KMS-11 (cell line): ENCODE results near the gene VASN.

Source experiments
- H2AFZ ChIP-seq: fragments of 200-600 bp; sonication (generic); 2 replicates; pipeline ENCODE4 v1.6.1; 2016; ENCODE audit warnings: antibody characterized with exemption, mixed run types, low read depth
- H3K27ac ChIP-seq: fragments of 200-600 bp; sonication (generic); 2 replicates; pipeline ENCODE4 v1.6.1; 2016; ENCODE audit warnings: mild to moderate bottlenecking, mixed run types
- H3K27me3 ChIP-seq: fragments of 200-600 bp; sonication (generic); 2 replicates; pipeline ENCODE4 v1.6.1; 2017; ENCODE audit warnings: mild to moderate bottlenecking, low read depth, mixed run types, moderate library complexity; ENCODE audit not compliant: insufficient read depth
- H3K36me3 ChIP-seq: fragments of 200-600 bp; sonication (generic); 2 replicates; pipeline ENCODE4 v1.6.1; 2017; ENCODE audit warnings: mild to moderate bottlenecking, mixed run types; ENCODE audit not compliant: insufficient read depth
- H3K4me1 ChIP-seq: fragments of 200-600 bp; sonication (generic); 2 replicates; pipeline ENCODE4 v1.6.1; 2016; ENCODE audit warnings: mild to moderate bottlenecking, low read depth, mixed run types; ENCODE audit not compliant: poor library complexity, severe bottlenecking
- H3K4me2 ChIP-seq: fragments of 200-600 bp; sonication (generic); 2 replicates; pipeline ENCODE4 v1.7.0; 2016; ENCODE audit warnings: mild to moderate bottlenecking, mixed run types
- H3K4me3 ChIP-seq: fragments of 200-600 bp; sonication (generic); IDR thresholded peaks from 2 replicates; pipeline ENCODE4 v1.6.1; 2017; ENCODE audit warnings: low read depth, low read length, mixed read lengths; ENCODE audit not compliant: insufficient read depth
- H3K79me2 ChIP-seq: fragments of 200-600 bp; sonication (generic); 2 replicates; pipeline ENCODE4 v1.6.1; 2016; ENCODE audit warnings: low read depth, mixed run types; ENCODE audit not compliant: insufficient read depth
- H3K9ac ChIP-seq: fragments of 200-600 bp; sonication (generic); 2 replicates; pipeline ENCODE4 v1.6.1; 2016; ENCODE audit warnings: mild to moderate bottlenecking, mixed run types
- H4K20me1 ChIP-seq: fragments of 200-600 bp; sonication (generic); 2 replicates; pipeline ENCODE4 v1.6.1; 2016; ENCODE audit warnings: mild to moderate bottlenecking, mixed run types; ENCODE audit not compliant: insufficient read depth
- TF ChIP-seq, protein P1 (sequence below): fragments of 200-600 bp; sonication (generic); conservative IDR thresholded peaks from 2 replicates; pipeline ENCODE4 v1.6.1; 2017; ENCODE audit warnings: low read depth, mild to moderate bottlenecking, antibody characterized with exemption, low read length, moderate library complexity, mixed read lengths

Gene VASN

DNA sequence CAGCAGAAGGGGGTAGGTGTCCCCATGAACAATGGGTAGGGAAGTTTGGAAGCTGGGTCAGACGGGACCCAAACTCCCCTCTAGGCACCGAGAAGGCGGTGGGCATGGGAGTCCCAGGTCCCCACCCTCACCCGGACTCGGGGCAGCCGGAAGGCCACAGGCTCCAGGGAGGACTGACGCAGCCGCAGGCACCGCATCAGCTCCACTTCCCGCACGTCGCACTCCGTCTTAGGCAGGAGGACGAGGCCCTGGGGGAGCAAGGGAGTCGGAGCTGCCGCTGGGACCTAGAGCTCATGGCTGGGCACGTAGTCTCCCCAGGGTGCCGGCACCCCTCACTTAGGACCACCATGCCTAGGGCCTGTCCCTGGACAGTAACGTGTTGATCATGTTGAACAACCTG is 13.4 kb upstream of the VASN start:
- no peaks in the 10 kb centered on the region for H4K20me1 ChIP-seq
- H3K27ac ChIP-seq, result no peak overlapping the region
- no peaks in the 10 kb centered on the region for H3K79me2 ChIP-seq
- H3K4me2 ChIP-seq, result no peak overlapping the region
- no peak overlapping the region for H2AFZ ChIP-seq
- H3K36me3 ChIP-seq, result peaks cover 3% of the 10 kb centered on the region; the same call in 1 of the 2 replicates
- TF ChIP-seq, protein P1, sequence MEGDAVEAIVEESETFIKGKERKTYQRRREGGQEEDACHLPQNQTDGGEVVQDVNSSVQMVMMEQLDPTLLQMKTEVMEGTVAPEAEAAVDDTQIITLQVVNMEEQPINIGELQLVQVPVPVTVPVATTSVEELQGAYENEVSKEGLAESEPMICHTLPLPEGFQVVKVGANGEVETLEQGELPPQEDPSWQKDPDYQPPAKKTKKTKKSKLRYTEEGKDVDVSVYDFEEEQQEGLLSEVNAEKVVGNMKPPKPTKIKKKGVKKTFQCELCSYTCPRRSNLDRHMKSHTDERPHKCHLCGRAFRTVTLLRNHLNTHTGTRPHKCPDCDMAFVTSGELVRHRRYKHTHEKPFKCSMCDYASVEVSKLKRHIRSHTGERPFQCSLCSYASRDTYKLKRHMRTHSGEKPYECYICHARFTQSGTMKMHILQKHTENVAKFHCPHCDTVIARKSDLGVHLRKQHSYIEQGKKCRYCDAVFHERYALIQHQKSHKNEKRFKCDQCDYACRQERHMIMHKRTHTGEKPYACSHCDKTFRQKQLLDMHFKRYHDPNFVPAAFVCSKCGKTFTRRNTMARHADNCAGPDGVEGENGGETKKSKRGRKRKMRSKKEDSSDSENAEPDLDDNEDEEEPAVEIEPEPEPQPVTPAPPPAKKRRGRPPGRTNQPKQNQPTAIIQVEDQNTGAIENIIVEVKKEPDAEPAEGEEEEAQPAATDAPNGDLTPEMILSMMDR, result no peak
- no peaks in the 10 kb centered on the region for H3K27me3 ChIP-seq
- H3K4me3 ChIP-seq, result no peak overlapping the region
- H3K9ac ChIP-seq, result no peak overlapping the region
- H3K4me1 ChIP-seq, result no peaks in the 10 kb centered on the region

DNA sequence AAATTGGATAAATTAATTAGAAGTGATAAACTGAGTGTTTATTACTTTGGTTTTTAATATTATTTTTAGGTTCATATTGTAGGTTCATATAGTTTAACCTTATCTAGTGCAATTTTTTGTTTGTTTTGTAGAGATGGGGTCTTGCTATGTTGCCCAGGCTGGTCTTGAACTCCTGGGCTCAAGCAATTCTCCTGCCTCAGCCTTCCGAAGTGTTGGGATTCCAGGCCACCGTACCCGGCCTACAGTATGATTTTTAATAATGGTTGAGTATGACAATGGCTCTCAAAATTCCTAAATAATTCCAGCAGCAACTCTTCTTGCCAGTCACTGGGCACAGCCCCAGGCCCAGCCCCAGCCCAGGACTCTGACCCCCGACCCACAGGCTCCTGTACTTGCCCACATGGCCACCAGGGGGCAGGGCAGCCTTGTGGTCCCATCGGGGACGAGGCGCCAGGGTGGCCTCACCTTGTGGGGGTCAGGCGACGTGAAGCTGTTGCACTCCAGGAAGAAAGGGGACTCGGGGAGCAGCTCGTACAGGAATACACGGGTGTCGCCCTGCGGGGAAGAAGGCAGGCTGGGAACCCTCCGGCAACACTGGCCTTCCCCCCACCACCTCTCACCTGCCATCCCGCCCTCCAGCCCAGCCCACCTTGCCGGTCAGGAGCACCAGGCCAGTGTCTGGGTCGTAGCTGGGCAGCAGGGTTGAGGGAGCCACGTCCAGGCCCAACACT is 12.7 kb upstream of the VASN start:
- Histone ChIP-seq H3K9ac (no peak overlapping the region), H4K20me1 (no peaks in the 10 kb centered on the region), H3K4me2 (no peak overlapping the region), H3K79me2 (no peaks in the 10 kb centered on the region), H2AFZ (no peak overlapping the region), H3K27ac (no peak overlapping the region), H3K4me1 (no peaks in the 10 kb centered on the region), H3K36me3 (peaks cover 3% of the 10 kb centered on the region; the same call in 1 of the 2 replicates), H3K27me3 (no peaks in the 10 kb centered on the region), H3K4me3 (no peak overlapping the region)
- TF ChIP-seq, protein P1, result peak; percentile 97

- Histone ChIP-seq H3K79me2 (no peaks in the 10 kb centered on the region), H3K36me3 (peaks cover 3% of the 10 kb centered on the region; the same call in 1 of the 2 replicates), H4K20me1 (no peaks in the 10 kb centered on the region), H2AFZ (no peak overlapping the region), H3K27me3 (no peaks in the 10 kb centered on the region), H3K27ac (no peak overlapping the region), H3K4me1 (no peaks in the 10 kb centered on the region), H3K4me3 (no peak overlapping the region), H3K9ac (no peak overlapping the region), H3K4me2 (no peak overlapping the region)
- TF ChIP-seq, protein P1, result no peak
Measured at GRCh38 chr16:4359914-4360313, 11.7 kb upstream of the VASN start.

DNA sequence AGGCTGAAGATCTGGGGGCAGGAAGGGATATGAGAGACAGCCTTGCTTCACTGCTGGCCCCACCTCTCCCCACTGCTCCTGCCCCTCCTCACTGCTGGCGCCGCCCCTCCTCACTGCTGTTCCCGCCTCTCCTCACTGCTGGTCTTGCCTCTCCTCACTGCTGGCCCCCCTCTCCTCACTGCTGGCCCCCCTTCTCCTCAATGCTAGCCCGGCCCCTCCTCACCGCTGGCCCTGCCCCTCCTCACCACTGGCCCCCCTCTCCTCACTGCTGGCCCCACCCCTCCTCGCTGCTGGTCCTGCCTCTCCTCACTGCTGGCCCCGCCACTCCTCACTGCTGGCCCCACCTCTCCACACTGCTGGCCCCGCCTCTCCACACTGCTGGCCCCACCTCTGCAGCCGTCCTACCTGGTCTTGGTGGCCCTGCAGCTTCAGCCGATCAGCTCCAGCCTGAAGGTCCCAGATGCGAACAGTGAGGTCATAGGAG is 11.1 kb upstream of the VASN start:
- Histone ChIP-seq H3K27me3 (no peaks in the 10 kb centered on the region), H3K27ac (no peak overlapping the region), H3K9ac (no peak overlapping the region), H3K4me3 (no peak overlapping the region), H3K4me2 (no peak overlapping the region), H4K20me1 (no peaks in the 10 kb centered on the region), H2AFZ (no peak overlapping the region), H3K79me2 (no peaks in the 10 kb centered on the region), H3K36me3 (peaks cover 3% of the 10 kb centered on the region; the same call in 1 of the 2 replicates), H3K4me1 (no peaks in the 10 kb centered on the region)
- TF ChIP-seq, protein P1, result no peak
